Omental fat pad (tissue), 4 donors: ENCODE measurements around the gene HTRA3. TPM values are rescaled to one million over a fixed set of nuclear protein-coding genes. Genes with fewer than 3 reads are reported as not detected.
A peak's percentile ranks its signal among the peaks of the same experiment; 100 is the strongest.

Source experiments
- ATAC-seq: fragments of 150-250 bp; one replicate; pipeline ENCODE4 v1.9.1; 2016; ENCODE audit warnings: mild to moderate bottlenecking, moderate library complexity; ENCODE audit not compliant: low FRiP score
- DNase-seq: peaks from one replicate; pipeline ENCODE4 v3.0.0-alpha.2; 2019; ENCODE audit warnings: low spot score
- CTCF ChIP-seq, 3 donors: fragments of 450-650 bp; IDR thresholded peaks; one replicate each; pipeline ENCODE4 v1.5.1; 2016 to 2017; ENCODE audit warnings: antibody characterized with exemption in 3 of 3, mild to moderate bottlenecking in 3 of 3, moderate library complexity in 2 of 3
- total RNA-seq, 4 donors: library from RNA; depleted of rRNA; stranded (reverse); fragments of >200 nt; gene quantifications; one replicate each; pipeline ENCODE4 v1.1.0, GENCODE V29; 2016

Gene HTRA3
- total RNA-seq, 4 donors from 2014 or later = 15.8 to 147 (median 23.3) TPM

GRCh38 chr4:8303485-8304281 lies 34.1 kb downstream of the HTRA3 start:
- peak; percentile 23 for DNase-seq
- ATAC-seq = no peak
- TF ChIP-seq CTCF (IDR thresholded peaks at IDR 0.05) = no peak

- DNase-seq (peak; percentile 4), ATAC-seq (no peak)
- no peak for TF ChIP-seq CTCF (IDR thresholded peaks at IDR 0.05)
Measured at GRCh38 chr4:8304827-8305695, 35.5 kb downstream of the HTRA3 start.

- ATAC-seq = no peak
- TF ChIP-seq CTCF (IDR thresholded peaks at IDR 0.05) = no peak
- no peak for DNase-seq
Measured at GRCh38 chr4:8305851-8306471, 36.4 kb downstream of the HTRA3 start.

GRCh38 chr4:8306511-8307021 lies 37.0 kb downstream of the HTRA3 start:
- ATAC-seq (no peak), DNase-seq (no peak)
- TF ChIP-seq CTCF (IDR thresholded peaks at IDR 0.05) = no peak

GRCh38 chr4:8307121-8307520 lies 37.6 kb downstream of the HTRA3 start:
- no peak for DNase-seq
- no peak for TF ChIP-seq CTCF (IDR thresholded peaks at IDR 0.05)
- no peak for ATAC-seq

GRCh38 chr4:8307714-8308113 lies 38.2 kb downstream of the HTRA3 start:
- ATAC-seq (no peak), DNase-seq (no peak)
- no peak for TF ChIP-seq CTCF (IDR thresholded peaks at IDR 0.05)
